Keratinocyte (primary cell): ENCODE data around the gene DEPDC5.

Experiments
- EZH2 ChIP-seq: IDR thresholded peaks from one replicate; pipeline ENCODE4 v1.6.1; 2012; ENCODE audit warnings: inconsistent platforms, mild to moderate bottlenecking, low read length, moderate library complexity
- TF ChIP-seq, protein P1 (sequence below), 3 experiments: IDR thresholded peaks in 1 of 3; conservative IDR thresholded peaks in 1 of 3; optimal IDR thresholded peaks in 1 of 3; 2 replicates in 2 of 3; 3 replicates in 1 of 3; pipeline versions ENCODE3 to v1.5.1; 2011; ENCODE audit warnings: low read length in 3 of 3, mild to moderate bottlenecking in 3 of 3, moderate library complexity in 2 of 3, control low read depth in 1 of 3, inconsistent platforms in 1 of 3; ENCODE audit not compliant: insufficient read depth in 2 of 3; ENCODE audit errors: extremely low read depth in 1 of 3

DNA sequence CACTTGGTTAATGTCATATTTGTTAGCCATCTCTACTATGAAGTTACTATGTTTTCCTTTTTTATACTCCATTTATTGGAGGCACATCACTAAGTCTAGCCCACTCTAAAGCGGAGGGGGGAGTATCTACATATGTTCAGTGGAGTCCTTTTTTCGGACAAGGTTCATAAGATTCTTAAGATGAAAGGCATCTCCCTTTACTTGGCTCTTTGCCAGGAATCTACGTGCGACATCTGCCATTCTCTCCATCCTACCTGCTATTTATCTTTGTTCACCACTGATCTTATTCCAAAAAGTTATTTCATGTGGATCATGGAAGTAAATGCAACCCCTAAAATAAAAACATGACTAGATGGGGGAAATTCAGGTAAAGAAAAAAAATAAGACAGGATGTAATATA lies 113.1 kb downstream of the DEPDC5 start:
- TF ChIP-seq, protein P1, sequence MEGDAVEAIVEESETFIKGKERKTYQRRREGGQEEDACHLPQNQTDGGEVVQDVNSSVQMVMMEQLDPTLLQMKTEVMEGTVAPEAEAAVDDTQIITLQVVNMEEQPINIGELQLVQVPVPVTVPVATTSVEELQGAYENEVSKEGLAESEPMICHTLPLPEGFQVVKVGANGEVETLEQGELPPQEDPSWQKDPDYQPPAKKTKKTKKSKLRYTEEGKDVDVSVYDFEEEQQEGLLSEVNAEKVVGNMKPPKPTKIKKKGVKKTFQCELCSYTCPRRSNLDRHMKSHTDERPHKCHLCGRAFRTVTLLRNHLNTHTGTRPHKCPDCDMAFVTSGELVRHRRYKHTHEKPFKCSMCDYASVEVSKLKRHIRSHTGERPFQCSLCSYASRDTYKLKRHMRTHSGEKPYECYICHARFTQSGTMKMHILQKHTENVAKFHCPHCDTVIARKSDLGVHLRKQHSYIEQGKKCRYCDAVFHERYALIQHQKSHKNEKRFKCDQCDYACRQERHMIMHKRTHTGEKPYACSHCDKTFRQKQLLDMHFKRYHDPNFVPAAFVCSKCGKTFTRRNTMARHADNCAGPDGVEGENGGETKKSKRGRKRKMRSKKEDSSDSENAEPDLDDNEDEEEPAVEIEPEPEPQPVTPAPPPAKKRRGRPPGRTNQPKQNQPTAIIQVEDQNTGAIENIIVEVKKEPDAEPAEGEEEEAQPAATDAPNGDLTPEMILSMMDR (optimal IDR thresholded peaks at IDR 0.05 in 1 of 3, IDR thresholded peaks at IDR 0.05 in 1 of 3, conservative IDR thresholded peaks at IDR 0.05 in 1 of 3; ENCODE audit: extremely low read depth in 1 of 3, insufficient read depth in 2 of 3, low read length in 3 of 3): no peak
- no peak for TF ChIP-seq EZH2
